Epithelial cell of proximal tubule (primary cell): ENCODE data around the gene NRTN. TPM values are rescaled to one million over a fixed set of nuclear protein-coding genes. Genes with fewer than 3 reads are reported as not detected.

Experiments
- DNase-seq: peaks from one replicate; pipeline ENCODE4 v3.0.0-alpha.2; 2011; ENCODE audit warnings: low read depth
- H3K4me3 ChIP-seq: 2 replicates; pipeline ENCODE4 v1.5.1; 2011; ENCODE audit warnings: low read depth, mild to moderate bottlenecking, low read length
- total RNA-seq: library from RNA; depleted of rRNA; stranded (reverse); fragments of >200 nt; gene quantifications from 2 replicates; pipeline ENCODE4 v1.2.3, GENCODE V29; 2015
- TF ChIP-seq, protein P1 (sequence below): conservative IDR thresholded peaks from 2 replicates; pipeline ENCODE4 v1.5.1; 2012; ENCODE audit warnings: low read depth, mild to moderate bottlenecking, low read length

Gene NRTN
- total RNA-seq, 1 donor from 2014 or later, result 0.69 TPM

DNA sequence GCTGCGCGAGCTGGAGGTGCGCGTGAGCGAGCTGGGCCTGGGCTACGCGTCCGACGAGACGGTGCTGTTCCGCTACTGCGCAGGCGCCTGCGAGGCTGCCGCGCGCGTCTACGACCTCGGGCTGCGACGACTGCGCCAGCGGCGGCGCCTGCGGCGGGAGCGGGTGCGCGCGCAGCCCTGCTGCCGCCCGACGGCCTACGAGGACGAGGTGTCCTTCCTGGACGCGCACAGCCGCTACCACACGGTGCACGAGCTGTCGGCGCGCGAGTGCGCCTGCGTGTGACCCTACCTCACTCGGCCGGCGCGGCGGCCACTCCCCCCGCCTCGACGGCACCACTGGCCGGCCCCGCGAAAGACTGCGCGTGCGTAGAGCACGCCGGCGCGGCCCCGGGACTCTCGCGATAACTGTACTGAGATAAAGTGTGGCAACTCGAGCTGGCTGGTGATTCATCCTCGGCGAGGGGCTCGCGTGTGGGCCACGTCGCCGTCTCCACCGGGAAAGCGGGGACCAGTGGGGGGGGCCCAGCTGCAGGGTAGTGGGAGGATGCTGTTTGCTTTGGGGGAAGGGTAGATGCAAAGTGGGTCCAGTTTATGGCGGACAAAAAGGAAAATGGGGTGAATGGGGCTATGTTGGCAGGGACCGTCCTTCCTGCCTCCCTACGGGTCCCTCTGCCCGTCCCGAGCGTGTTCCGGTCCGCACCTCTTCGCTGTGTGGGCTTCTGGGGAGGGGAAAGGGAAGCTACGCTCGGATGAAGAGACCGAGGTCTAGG, 23.2 kb downstream of the NRTN start:
- DNase-seq, result peak; percentile 40
- peak overlapping the region; percentile 97 for H3K4me3 ChIP-seq
- TF ChIP-seq, protein P1, sequence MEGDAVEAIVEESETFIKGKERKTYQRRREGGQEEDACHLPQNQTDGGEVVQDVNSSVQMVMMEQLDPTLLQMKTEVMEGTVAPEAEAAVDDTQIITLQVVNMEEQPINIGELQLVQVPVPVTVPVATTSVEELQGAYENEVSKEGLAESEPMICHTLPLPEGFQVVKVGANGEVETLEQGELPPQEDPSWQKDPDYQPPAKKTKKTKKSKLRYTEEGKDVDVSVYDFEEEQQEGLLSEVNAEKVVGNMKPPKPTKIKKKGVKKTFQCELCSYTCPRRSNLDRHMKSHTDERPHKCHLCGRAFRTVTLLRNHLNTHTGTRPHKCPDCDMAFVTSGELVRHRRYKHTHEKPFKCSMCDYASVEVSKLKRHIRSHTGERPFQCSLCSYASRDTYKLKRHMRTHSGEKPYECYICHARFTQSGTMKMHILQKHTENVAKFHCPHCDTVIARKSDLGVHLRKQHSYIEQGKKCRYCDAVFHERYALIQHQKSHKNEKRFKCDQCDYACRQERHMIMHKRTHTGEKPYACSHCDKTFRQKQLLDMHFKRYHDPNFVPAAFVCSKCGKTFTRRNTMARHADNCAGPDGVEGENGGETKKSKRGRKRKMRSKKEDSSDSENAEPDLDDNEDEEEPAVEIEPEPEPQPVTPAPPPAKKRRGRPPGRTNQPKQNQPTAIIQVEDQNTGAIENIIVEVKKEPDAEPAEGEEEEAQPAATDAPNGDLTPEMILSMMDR, result no peak

DNA sequence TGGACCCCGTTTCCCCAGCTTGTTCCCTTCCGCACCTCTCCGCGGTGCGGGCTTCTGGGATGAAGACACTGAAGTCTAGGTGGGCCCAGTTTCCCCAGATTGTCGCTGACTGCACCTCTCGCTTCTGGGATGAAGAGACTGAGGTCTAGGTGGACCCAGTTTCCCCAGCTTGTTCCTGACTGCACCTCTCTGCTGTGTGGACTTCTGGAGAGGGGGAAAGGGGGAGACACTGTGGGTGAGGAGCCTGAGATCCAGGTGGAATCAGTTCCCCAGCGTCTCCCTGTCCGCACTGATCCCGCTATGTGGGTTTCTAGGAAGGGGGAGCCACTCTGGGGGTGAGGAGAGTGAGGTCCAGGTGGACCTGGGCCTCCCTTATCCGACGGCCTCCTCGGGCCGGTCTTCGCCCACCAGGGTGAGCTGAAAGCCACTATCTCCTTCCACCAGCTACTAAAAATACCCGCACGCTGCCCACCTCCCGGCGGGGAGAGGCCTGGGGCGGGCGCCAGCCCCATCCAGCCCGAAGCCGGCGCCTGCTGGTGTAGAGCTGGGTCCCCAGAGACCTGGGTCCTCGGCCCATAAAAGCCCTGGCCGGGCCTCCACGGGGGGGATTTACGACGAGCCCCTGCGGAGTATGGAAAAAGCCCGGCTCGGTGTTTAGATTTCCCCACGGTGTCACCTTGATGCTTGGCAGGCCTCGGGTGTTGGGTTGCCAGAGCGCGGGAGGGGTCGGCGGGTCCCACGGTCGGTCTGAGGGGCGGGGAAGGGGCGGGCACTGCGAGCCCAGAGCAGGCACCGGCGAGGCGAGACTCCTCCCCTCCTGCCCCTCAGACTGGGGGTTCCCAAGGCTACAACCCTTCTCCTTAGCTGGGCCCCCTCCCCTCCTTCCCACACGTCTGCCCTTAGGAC, 24.0 kb downstream of the NRTN start:
- DNase-seq, result no peak
- H3K4me3 ChIP-seq, result peak overlapping the region; percentile 97
- TF ChIP-seq, protein P1, result peak; percentile 15

DNA sequence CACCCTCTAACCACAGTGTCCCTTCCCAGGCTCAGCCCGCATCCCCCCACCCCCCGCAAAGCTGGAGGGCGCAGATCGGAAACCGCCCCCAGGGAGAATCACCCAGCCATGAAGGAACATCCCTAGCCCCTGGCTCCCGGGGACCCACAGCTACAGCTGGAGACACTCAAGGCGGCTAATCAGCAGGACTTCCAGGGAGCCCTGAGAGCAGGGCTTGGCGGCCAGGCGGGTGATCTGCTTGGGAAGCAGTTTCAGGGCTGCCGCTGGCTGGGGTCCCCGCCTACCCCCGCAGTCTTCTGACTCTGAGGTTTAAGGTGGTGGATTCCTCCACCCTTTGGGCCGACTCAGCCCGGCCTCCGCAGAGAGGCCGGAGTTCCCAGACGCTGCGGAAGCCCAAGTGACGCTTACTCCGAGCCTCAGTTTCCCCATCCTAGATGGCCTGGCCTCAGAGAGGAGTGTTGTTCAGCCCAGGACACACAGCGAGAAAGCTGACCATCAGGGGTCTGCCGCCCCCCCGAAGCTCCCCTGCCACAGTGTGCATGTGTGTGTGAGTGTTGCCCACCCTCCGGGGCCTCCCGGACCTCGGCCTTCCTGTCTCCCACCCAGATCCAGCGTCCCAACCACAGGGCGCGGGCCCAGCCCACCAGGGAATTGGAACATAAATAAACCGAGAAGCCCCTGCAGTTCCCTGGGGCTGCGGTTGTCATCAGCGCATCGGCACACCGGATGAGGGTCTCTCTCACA, 24.9 kb downstream of the NRTN start:
- no peak for DNase-seq
- TF ChIP-seq, protein P1, result no peak
- H3K4me3 ChIP-seq, result peak overlapping the region; percentile 97

DNA sequence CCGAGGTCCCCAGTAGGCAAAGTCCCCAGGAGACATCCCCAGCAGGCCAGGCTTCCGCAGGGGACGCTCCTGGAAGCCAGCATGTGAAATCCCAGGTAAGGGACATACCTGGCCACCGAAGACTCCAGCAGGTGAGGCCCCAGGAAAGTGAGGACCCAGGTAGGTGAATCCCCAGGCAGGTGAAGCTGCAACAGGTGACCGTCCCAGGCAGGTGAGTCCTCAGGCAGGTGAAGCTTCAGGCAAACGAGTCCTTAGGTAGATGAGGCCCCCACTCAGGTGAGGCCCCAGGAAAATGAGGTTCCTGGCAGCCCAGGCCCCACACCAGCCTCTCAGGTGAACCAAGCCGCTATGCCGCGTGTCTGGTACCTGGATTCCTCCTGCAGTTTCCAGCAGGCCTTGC, 26.3 kb downstream of the NRTN start:
- TF ChIP-seq, protein P1, result no peak
- H3K4me3 ChIP-seq, result no peak overlapping the region
- no peak for DNase-seq

DNA sequence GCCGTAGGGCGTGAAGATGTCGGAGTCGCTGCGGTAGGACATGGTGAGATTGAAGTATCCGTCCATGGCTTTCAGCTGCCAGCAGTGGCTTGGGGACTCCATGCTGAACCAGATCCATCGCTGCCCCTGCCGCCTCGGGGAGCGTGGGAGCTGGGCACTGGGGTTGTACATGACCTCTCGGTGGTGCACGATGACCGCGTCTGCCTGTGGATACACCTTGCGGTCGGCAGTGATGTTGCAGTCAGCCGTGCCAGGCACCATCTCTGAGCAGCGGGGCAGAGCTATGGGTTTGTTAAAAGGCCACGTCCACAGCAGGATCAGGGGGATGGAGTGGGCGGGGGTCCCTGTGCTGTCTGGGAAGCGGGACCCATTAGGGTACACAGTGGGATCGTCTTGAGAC, 27.2 kb downstream of the NRTN start:
- TF ChIP-seq, protein P1, result peak; percentile 27
- H3K4me3 ChIP-seq, result no peak overlapping the region
- no peak for DNase-seq

DNA sequence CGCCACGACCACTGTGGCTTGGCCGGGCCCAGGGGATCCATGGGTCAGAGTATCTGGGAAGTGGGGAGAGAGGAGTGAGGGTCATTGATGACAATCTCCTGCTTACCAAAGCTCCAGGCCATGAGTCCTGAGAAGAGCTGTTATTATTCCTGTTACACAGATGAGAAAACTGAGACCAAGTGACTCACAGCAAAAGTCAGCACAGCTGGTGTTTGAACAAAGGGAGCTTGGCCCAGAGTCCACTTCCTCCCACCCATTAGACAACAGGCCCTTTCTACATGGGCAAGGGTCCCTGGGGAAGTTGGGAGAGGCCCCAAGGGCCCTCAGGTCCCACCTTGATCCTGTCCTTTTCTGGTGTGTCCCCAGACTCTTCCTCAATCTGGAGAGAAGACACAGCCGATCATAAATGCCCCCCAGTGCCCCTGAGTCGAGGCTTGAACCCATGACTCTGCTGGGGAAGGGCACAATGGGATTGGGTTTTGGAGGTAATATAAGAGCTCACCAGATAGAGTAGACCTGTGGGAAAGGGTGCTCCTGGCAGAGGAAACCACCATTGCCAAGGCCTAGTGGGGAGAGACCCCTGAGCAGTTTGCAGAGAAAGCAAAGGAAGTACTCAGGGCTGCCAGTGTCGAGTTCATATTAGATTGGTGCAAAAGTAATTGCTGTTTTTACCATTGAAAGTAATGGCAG, 27.8 kb downstream of the NRTN start:
- TF ChIP-seq, protein P1, result no peak
- DNase-seq, result no peak
- no peak overlapping the region for H3K4me3 ChIP-seq
